Activated naive CD4-positive, alpha-beta T cell treated with anti-CD3 and anti-CD28 coated beads, Interleukin-2, amount 10 ng/mL, durations not matched to agents 7 days and 5 days (primary cell): ENCODE data around the gene ADH1B.
"Not testable (repeated sequence)": the region's sequence is repeated elsewhere in the genome, so short reads cannot be mapped to it uniquely, and the experiment has no call there.

ENCODE experiments used
- CTCF ChIA-PET: fragments of 350-600 bp; sonication (Branson Sonifier 250); formaldehyde crosslinking; loops from one replicate; lab custom pipeline; 2021; ENCODE audit warnings: antibody characterized with exemption; lab: Charles Lee
- DNase-seq: peaks from one replicate; pipeline ENCODE4 v3.0.0-alpha.2; 2020
- H3K27ac Mint-ChIP-seq: one replicate; pipeline ENCODE4 v1.8.0; 2021; ENCODE audit warnings: mild to moderate bottlenecking, moderate library complexity, mixed read lengths
- H3K27me3 Mint-ChIP-seq: one replicate; pipeline ENCODE4 v1.8.0; 2021; ENCODE audit warnings: mild to moderate bottlenecking, mixed read lengths
- H3K36me3 Mint-ChIP-seq: one replicate; pipeline ENCODE4 v1.8.0; 2021; ENCODE audit warnings: mixed read lengths
- H3K4me1 Mint-ChIP-seq: one replicate; pipeline ENCODE4 v1.8.0; 2021; ENCODE audit warnings: mixed read lengths
- H3K4me3 Mint-ChIP-seq: one replicate; pipeline ENCODE4 v1.8.0; 2021; ENCODE audit warnings: mild to moderate bottlenecking, moderate library complexity, mixed read lengths
- H3K9me3 Mint-ChIP-seq: one replicate; pipeline ENCODE4 v1.8.0; 2021; ENCODE audit warnings: mixed read lengths

The ADH1B gene

GRCh38 chr4:99321241-99322191 is at the start of gene ADH1B:
Gene ADH1B (minus strand): TSS chr4:99321401. CDS start chr4:99321331, 70 bp downstream.
- H3K9me3 Mint-ChIP-seq, result no peaks in the 10 kb centered on the region
- no peaks in the 10 kb centered on the region for H3K4me1 Mint-ChIP-seq
- H3K27me3 Mint-ChIP-seq, result peaks cover 3% of the 10 kb centered on the region
- H3K36me3 Mint-ChIP-seq, result no peaks in the 10 kb centered on the region
- no peak within 1 kb of the TSS for H3K27ac Mint-ChIP-seq
- DNase-seq, result no peak
- H3K4me3 Mint-ChIP-seq, result no peak within 1 kb of the TSS
- CTCF ChIA-PET, result no interaction called here

DNA sequence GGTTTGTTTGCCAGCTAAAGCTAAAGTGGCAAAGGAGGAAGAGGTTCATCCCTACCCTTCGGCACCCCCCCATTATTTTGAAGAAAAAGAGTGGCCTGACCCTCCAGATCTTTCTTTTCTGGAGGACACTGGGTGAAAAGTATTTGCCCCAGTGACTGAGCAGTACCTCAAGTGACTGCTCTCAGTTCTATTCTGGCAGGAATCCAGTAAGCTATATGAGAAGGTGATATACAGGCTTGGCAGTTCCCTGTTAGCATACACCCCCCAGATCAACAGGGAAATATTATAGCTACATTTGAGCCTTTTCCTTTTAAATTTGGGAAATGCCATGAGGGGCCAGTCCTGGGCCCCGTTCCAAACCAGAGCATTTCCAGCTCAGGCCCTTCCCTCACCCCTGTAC is 46.6 kb upstream of the ADH1B start:
- H3K27me3 Mint-ChIP-seq, H3K4me1 Mint-ChIP-seq, H3K9me3 Mint-ChIP-seq, H3K27ac Mint-ChIP-seq, CTCF ChIA-PET, H3K4me3 Mint-ChIP-seq, DNase-seq, H3K36me3 Mint-ChIP-seq: not testable (repeated sequence)

GRCh38 chr4:99366491-99366890 is 45.3 kb upstream of the ADH1B start:
- CTCF ChIA-PET, result no interaction called here
- no peaks in the 10 kb centered on the region for H3K4me1 Mint-ChIP-seq
- H3K27ac Mint-ChIP-seq, result no peak overlapping the region
- DNase-seq, result no peak
- H3K27me3 Mint-ChIP-seq, result peaks cover 3% of the 10 kb centered on the region
- H3K9me3 Mint-ChIP-seq, result no peaks in the 10 kb centered on the region
- no peak overlapping the region for H3K4me3 Mint-ChIP-seq
- H3K36me3 Mint-ChIP-seq, result no peaks in the 10 kb centered on the region

- no peaks in the 10 kb centered on the region for H3K36me3 Mint-ChIP-seq
- no peaks in the 10 kb centered on the region for H3K4me1 Mint-ChIP-seq
- no peak for DNase-seq
- no peaks in the 10 kb centered on the region for H3K9me3 Mint-ChIP-seq
- CTCF ChIA-PET, result no interaction called here
- no peak overlapping the region for H3K4me3 Mint-ChIP-seq
- H3K27me3 Mint-ChIP-seq, result peaks cover 3% of the 10 kb centered on the region
- H3K27ac Mint-ChIP-seq, result no peak overlapping the region
Observed at GRCh38 chr4:99362768-99363167, 41.6 kb upstream of the ADH1B start.

DNA sequence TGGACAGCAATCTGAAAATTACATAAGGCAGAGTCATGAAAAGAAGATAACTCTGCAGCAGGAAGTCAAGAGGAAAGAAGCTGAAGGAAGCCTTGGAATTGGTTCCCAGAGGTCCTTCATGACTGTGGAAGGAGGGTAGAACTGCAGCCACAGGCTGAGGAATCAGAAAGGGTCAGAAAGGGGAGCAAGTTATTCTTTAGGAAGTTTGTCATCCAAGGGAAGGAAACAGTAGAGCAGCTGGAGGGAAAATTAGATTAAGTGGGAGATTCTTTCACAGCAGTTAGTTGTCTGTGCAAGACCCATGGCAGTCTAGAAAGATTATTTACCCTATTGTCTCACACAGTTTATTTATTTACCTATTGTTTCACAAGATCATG is 40.7 kb upstream of the ADH1B start:
- Mint-ChIP-seq H3K27ac (no peak overlapping the region), H3K4me3 (no peak overlapping the region), H3K27me3 (no peaks in the 10 kb centered on the region), H3K36me3 (no peaks in the 10 kb centered on the region), H3K4me1 (no peaks in the 10 kb centered on the region), H3K9me3 (no peaks in the 10 kb centered on the region)
- DNase-seq, result no peak
- CTCF ChIA-PET, result no interaction called here

- no peak overlapping the region for H3K27ac Mint-ChIP-seq
- no peak overlapping the region for H3K4me3 Mint-ChIP-seq
- no peaks in the 10 kb centered on the region for H3K4me1 Mint-ChIP-seq
- H3K9me3 Mint-ChIP-seq, result no peaks in the 10 kb centered on the region
- H3K36me3 Mint-ChIP-seq, result no peaks in the 10 kb centered on the region
- no peak for DNase-seq
- CTCF ChIA-PET, result no interaction called here
- H3K27me3 Mint-ChIP-seq, result no peaks in the 10 kb centered on the region
Observed at GRCh38 chr4:99361268-99361898, 40.2 kb upstream of the ADH1B start.

DNA sequence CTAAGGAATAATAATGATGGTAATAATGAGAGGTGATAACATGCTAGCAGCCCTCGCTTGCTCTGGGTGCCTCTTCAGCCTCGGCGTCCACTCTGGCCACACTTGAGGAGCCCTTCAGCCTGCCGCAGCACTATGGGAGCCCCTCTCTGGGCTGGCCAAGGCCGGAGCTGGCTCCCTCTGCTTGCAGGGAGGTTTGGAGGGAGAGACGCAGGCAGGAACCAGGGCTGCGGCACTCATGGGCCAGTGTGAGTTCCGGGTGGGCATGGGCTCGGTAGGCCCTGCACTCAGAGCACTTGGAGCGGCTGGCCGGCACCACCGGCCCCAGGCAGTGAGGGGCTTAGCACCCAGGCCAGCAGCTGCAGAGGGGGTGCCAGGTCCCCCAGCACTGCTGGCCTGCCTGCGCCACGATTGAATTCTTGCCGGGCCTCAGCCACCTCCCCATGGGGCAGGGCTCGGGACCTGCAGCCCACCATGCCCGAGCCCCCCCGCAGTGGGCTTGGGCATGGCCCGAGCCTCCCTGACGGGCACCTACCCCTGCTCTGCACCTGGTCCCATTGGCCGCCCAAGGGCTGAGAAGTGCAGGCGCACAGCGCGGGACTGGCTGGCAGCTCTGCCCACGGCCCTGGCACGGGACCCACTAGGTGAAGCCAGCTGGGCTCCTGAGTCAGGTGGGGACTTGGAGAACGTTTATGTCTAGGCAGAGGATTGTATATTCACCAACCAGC is 38.4 kb upstream of the ADH1B start:
- CTCF ChIA-PET, result no interaction called here
- peaks cover 4% of the 10 kb centered on the region for H3K9me3 Mint-ChIP-seq
- no peaks in the 10 kb centered on the region for H3K36me3 Mint-ChIP-seq
- H3K4me3 Mint-ChIP-seq, result no peak overlapping the region
- no peaks in the 10 kb centered on the region for H3K27me3 Mint-ChIP-seq
- H3K4me1 Mint-ChIP-seq, result peaks cover 5% of the 10 kb centered on the region
- no peak overlapping the region for H3K27ac Mint-ChIP-seq
- no peak for DNase-seq

GRCh38 chr4:99357948-99358347 is 36.7 kb upstream of the ADH1B start:
- no peak for DNase-seq
- Mint-ChIP-seq H3K9me3 (peaks cover 4% of the 10 kb centered on the region), H3K27ac (no peak overlapping the region), H3K36me3 (no peaks in the 10 kb centered on the region), H3K27me3 (no peaks in the 10 kb centered on the region), H3K4me3 (no peak overlapping the region), H3K4me1 (peaks cover 5% of the 10 kb centered on the region)
- CTCF ChIA-PET, result interaction anchor here (0.7 kb wide), 1 partner anchor 1624 kb away, joined by 3 read pairs; no protein-coding TSS in a partner anchor

DNA sequence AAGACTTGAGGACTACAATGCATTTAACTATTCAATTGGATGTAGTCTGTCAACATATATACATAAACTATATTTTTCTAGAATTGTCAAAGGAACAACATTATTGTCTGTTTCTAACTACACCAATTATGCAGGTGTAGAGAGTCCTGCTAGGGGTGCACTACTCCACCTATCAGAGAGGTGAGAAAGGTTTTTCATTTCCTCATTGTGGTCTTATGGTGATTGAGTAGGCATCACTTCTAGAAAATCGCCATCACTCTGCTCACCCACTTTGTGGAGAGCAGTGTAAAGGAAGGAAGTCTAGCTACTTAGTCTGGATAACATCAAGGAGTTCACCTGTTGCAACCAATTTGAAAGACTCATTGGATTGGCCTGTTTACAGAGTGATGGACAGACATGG is 35.8 kb upstream of the ADH1B start:
- H3K27ac Mint-ChIP-seq, result no peak overlapping the region
- no peaks in the 10 kb centered on the region for H3K36me3 Mint-ChIP-seq
- H3K27me3 Mint-ChIP-seq, result no peaks in the 10 kb centered on the region
- no peak for DNase-seq
- peaks cover 4% of the 10 kb centered on the region for H3K9me3 Mint-ChIP-seq
- CTCF ChIA-PET, result no interaction called here
- H3K4me3 Mint-ChIP-seq, result no peak overlapping the region
- H3K4me1 Mint-ChIP-seq, result peaks cover 5% of the 10 kb centered on the region

DNA sequence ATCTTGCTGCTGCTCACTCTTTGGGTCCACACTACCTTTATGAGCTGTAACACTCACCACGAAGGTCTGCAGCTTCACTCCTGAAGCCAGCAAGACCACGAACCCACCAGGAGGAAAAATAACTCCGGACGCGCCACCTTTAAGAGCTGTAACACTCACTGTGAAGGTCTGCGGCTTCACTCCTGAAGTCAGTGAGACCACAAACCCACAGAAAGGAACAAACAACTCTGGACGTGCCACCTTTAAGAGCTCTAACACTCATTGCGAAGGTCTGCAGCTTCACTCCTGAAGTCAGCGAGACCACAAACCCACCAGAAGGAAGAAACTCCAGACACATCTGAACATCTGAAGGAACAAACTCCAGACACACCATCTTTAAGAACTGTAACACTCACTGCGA is 34.9 kb upstream of the ADH1B start:
- H3K4me3 Mint-ChIP-seq, CTCF ChIA-PET, H3K9me3 Mint-ChIP-seq: not testable (repeated sequence)

DNA sequence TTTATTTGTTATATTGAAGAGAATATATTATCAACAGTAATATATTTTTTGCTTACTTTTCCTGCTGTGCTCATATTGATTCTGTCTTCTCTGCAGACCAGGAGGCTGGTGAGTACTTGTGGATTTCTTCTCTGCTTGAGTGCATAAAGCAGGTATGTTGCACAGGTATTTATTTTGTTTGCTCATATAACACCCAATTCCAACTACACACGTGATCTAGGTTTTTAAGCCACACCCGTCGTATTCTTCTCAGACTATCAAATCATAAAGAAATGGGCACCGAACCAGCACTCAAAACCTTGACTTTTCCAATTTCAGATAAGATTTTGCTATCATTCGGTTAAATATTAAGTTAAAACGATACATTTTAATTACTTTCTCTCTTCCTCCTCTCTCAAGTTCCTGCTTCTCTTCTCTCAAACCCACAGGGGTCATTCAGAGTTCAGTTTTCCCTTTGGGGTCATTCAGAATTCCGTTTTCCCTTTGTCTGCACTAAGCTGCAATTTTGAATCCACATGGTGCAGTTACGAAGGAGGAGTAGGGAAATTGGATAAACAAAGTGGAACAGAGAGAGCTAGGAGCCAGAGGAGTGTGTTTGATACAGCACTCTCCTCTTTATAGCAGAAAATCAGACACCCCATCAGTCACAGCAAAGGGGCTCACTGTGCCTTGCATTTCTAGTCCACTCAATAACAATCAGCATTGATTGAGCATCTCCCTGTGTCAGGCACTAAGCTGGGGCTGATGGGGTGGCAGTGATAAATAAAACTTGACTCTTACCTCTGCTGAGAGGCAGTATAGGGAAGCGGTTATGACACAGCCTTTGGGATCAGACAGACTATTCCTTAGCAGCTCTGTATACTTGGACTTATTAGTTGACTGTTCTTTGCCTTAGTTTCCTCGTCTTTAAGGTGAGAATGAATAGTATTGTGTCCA is 31.7 kb upstream of the ADH1B start, which contains the start of gene ADH1C:
ADH1C (minus strand) TSS at position 145 of the 936 bp plus-strand sequence; CDS start at position 74, 71 bp downstream.
- Mint-ChIP-seq H3K9me3 (peaks cover 4% of the 10 kb centered on the region), H3K4me3 (no peak within 1 kb of the TSS), H3K27ac (no peak within 1 kb of the TSS), H3K36me3 (no peaks in the 10 kb centered on the region), H3K27me3 (no peaks in the 10 kb centered on the region), H3K4me1 (peaks cover 5% of the 10 kb centered on the region)
- no peak for DNase-seq
- CTCF ChIA-PET, result no interaction called here

More for the DNA sequence above, 34.9 kb upstream of the ADH1B start:
- not testable (repeated sequence) for DNase-seq, H3K27ac Mint-ChIP-seq, H3K4me1 Mint-ChIP-seq, H3K36me3 Mint-ChIP-seq, H3K27me3 Mint-ChIP-seq

DNA sequence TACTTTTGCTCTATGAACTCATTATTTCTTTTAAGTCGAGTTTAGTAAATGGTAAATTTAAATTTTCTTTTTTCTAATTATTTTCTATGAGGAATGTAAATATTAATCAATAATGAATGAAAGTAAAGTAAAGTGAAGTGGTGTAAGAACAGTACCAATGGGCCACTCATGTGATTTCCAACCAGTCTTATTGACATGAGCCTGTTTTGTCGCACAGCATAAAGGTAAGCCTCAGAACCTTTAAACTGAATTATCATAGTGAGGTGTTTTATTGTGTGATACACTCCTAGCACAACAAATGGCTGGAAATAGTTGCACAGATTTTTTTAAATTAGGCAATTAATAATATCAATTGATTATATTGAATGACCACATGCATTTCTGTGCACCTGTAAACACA is 30.3 kb upstream of the ADH1B start:
- peaks cover 4% of the 10 kb centered on the region for H3K9me3 Mint-ChIP-seq
- CTCF ChIA-PET, result no interaction called here
- H3K4me3 Mint-ChIP-seq, result no peak overlapping the region
- DNase-seq, result no peak
- H3K27me3 Mint-ChIP-seq, result no peaks in the 10 kb centered on the region
- no peaks in the 10 kb centered on the region for H3K36me3 Mint-ChIP-seq
- H3K4me1 Mint-ChIP-seq, result peaks cover 5% of the 10 kb centered on the region
- H3K27ac Mint-ChIP-seq, result no peak overlapping the region

DNA sequence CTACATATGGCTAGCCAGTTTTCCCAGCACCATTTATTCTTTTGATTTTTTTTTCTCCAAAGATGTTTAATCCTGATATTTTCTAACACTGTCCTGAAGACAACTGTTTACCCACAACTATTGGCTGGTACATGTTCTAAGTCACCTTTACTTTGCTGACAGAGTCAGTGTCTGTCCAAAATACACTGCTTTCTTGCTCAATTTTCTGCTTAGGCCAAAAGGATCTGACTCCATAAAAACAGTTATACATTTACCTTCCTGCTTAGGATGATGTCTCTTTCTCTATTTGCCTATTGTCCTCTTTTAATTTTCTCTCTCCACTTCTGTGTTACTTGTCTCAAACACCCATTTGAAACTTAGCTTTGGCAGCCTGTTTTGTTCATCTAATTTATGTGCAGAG is 28.1 kb upstream of the ADH1B start:
- CTCF ChIA-PET, result no interaction called here
- DNase-seq, result no peak
- no peaks in the 10 kb centered on the region for H3K4me1 Mint-ChIP-seq
- no peak overlapping the region for H3K27ac Mint-ChIP-seq
- H3K27me3 Mint-ChIP-seq, result no peaks in the 10 kb centered on the region
- H3K4me3 Mint-ChIP-seq, result no peak overlapping the region
- no peaks in the 10 kb centered on the region for H3K9me3 Mint-ChIP-seq
- no peaks in the 10 kb centered on the region for H3K36me3 Mint-ChIP-seq
